SK-N-SH treated with all-trans-retinoic acid at 6 μM for 48 hours (cell line): Measurements from ENCODE around the gene COL19A1.

ENCODE experiments used
- ATAC-seq: fragments of 200-7000 bp; cut with Tn5 transposase; 3 replicates; pipeline ENCODE4 v1.9.1; 2020; ENCODE audit warnings: mild to moderate bottlenecking, moderate library complexity
- ARNTL ChIP-seq: fragments of 450-650 bp; formaldehyde crosslinking; IDR thresholded peaks from 2 replicates; pipeline ENCODE4 v1.5.0; 2020; ENCODE audit warnings: low read depth, mild to moderate bottlenecking, moderate library complexity, borderline replicate concordance
- BACH2 ChIP-seq: fragments of 250-450 bp; sonication (Bioruptor Pico); IDR thresholded peaks from 2 replicates; pipeline ENCODE4 v1.9.0; 2021; ENCODE audit warnings: mild to moderate bottlenecking, borderline replicate concordance
- CSDC2 ChIP-seq: fragments of 250-450 bp; sonication (Bioruptor Pico); IDR thresholded peaks from 2 replicates; pipeline ENCODE4 v1.5.0; 2020; ENCODE audit warnings: mild to moderate bottlenecking, moderate library complexity
- GLIS3 ChIP-seq: fragments of 250-450 bp; sonication (Bioruptor Pico); IDR thresholded peaks from 2 replicates; pipeline ENCODE4 v1.5.0; 2020; ENCODE audit warnings: mild to moderate bottlenecking, moderate library complexity
- ISL1 ChIP-seq: fragments of 250-450 bp; sonication (Bioruptor Pico); IDR thresholded peaks from 2 replicates; pipeline ENCODE4 v2.1.2; 2022; ENCODE audit warnings: mild to moderate bottlenecking, moderate library complexity
- OSR1 ChIP-seq: fragments of 250-450 bp; sonication (Bioruptor Pico); IDR thresholded peaks from 2 replicates; pipeline ENCODE4 v1.8.0; 2022; ENCODE audit warnings: moderate library complexity, mild to moderate bottlenecking, inconsistent platforms
- RARB ChIP-seq: fragments of 250-450 bp; sonication (Bioruptor Pico); IDR thresholded peaks from 2 replicates; pipeline ENCODE4 v1.8.0; 2021; ENCODE audit warnings: mild to moderate bottlenecking, moderate library complexity
- SNAI2 ChIP-seq: fragments of 250-450 bp; sonication (Bioruptor Pico); IDR thresholded peaks from 2 replicates; pipeline ENCODE4 v1.5.0; 2020; ENCODE audit warnings: mild to moderate bottlenecking, moderate library complexity
- TOX ChIP-seq: fragments of 250-450 bp; sonication (Bioruptor Pico); IDR thresholded peaks from 2 replicates; pipeline ENCODE4 v1.8.0; 2021; ENCODE audit warnings: mild to moderate bottlenecking, moderate library complexity, borderline replicate concordance
- ZC3H10 ChIP-seq: fragments of 250-450 bp; sonication (Bioruptor Pico); IDR thresholded peaks from 2 replicates; pipeline ENCODE4 v1.5.1; 2021; ENCODE audit warnings: mild to moderate bottlenecking, moderate library complexity
- ZFP3 ChIP-seq: fragments of 250-450 bp; sonication (Bioruptor Pico); IDR thresholded peaks from 2 replicates; pipeline ENCODE4 v1.5.0; 2020; ENCODE audit warnings: mild to moderate bottlenecking, moderate library complexity
- ZFP30 ChIP-seq: fragments of 450-650 bp; formaldehyde crosslinking; IDR thresholded peaks from 2 replicates; pipeline ENCODE4 v1.5.0; 2022; ENCODE audit warnings: mild to moderate bottlenecking, moderate library complexity
- ZNF565 ChIP-seq: fragments of 450-650 bp; formaldehyde crosslinking; conservative IDR thresholded peaks from 2 replicates; pipeline ENCODE4 v1.5.0; 2020; ENCODE audit warnings: low read depth, mild to moderate bottlenecking, moderate library complexity
- ZNF70 ChIP-seq: fragments of 450-650 bp; formaldehyde crosslinking; IDR thresholded peaks from 2 replicates; pipeline ENCODE4 v1.5.0; 2020; ENCODE audit warnings: mild to moderate bottlenecking, moderate library complexity
- ZNF8 ChIP-seq: fragments of 450-650 bp; formaldehyde crosslinking; IDR thresholded peaks from 2 replicates; pipeline ENCODE4 v1.5.0; 2020; ENCODE audit warnings: mild to moderate bottlenecking, moderate library complexity
- TF ChIP-seq, protein P1 (sequence below): fragments of 250-450 bp; sonication (Bioruptor Pico); IDR thresholded peaks from 2 replicates; pipeline ENCODE4 v1.8.0; 2020; ENCODE audit warnings: mild to moderate bottlenecking, moderate library complexity, borderline replicate concordance
- TF ChIP-seq, protein P2 (sequence below): fragments of 250-450 bp; sonication (Bioruptor Pico); IDR thresholded peaks from 2 replicates; pipeline ENCODE4 v1.5.1; 2021; ENCODE audit warnings: mild to moderate bottlenecking, moderate library complexity
- TF ChIP-seq, protein P3 (sequence below): fragments of 250-450 bp; sonication (Bioruptor Pico); IDR thresholded peaks from 2 replicates; pipeline ENCODE4 v1.5.1; 2020; ENCODE audit warnings: low read depth, mild to moderate bottlenecking, moderate library complexity
- TF ChIP-seq, protein P4 (sequence below): fragments of 250-450 bp; sonication (Bioruptor Pico); IDR thresholded peaks from 2 replicates; pipeline ENCODE4 v1.8.0; 2021; ENCODE audit warnings: low read depth, mild to moderate bottlenecking, moderate library complexity, borderline replicate concordance

The COL19A1 gene

DNA sequence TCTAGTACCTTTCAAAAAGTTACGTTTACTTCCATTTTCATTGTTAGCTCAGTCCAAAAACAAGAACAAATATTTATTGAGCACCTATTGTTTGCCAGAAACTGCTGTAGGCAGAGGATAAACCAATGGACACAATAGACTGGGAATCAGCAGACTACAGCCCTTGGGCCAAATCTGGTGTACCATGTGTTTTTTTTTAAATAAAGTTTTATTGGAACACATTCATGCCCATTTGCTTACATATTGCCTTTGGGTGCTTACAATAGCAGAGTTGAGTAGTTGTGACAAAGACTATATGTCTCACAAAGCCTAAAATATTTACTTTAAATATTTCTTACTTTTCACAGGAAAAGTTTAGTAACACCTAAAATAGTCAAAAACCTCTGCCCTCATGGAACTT is 220.4 kb downstream of the COL19A1 start:
- no peak for ATAC-seq
- TF ChIP-seq ZNF8 (no peak), ARNTL (CRISPR knock-in tag) (no peak), SNAI2 (CRISPR knock-in tag) (no peak), GLIS3 (no peak), OSR1 (CRISPR knock-in tag) (no peak), ZNF70 (CRISPR knock-in tag) (no peak), ZFP3 (CRISPR knock-in tag) (no peak), CSDC2 (no peak), ZC3H10 (CRISPR knock-in tag) (no peak), BACH2 (CRISPR knock-in tag) (no peak), TOX (CRISPR knock-in tag) (no peak), ZFP30 (CRISPR knock-in tag) (no peak)
- TF ChIP-seq, protein P1, sequence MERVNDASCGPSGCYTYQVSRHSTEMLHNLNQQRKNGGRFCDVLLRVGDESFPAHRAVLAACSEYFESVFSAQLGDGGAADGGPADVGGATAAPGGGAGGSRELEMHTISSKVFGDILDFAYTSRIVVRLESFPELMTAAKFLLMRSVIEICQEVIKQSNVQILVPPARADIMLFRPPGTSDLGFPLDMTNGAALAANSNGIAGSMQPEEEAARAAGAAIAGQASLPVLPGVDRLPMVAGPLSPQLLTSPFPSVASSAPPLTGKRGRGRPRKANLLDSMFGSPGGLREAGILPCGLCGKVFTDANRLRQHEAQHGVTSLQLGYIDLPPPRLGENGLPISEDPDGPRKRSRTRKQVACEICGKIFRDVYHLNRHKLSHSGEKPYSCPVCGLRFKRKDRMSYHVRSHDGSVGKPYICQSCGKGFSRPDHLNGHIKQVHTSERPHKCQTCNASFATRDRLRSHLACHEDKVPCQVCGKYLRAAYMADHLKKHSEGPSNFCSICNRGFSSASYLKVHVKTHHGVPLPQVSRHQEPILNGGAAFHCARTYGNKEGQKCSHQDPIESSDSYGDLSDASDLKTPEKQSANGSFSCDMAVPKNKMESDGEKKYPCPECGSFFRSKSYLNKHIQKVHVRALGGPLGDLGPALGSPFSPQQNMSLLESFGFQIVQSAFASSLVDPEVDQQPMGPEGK (CRISPR knock-in tag), result no peak
- TF ChIP-seq, protein P2, sequence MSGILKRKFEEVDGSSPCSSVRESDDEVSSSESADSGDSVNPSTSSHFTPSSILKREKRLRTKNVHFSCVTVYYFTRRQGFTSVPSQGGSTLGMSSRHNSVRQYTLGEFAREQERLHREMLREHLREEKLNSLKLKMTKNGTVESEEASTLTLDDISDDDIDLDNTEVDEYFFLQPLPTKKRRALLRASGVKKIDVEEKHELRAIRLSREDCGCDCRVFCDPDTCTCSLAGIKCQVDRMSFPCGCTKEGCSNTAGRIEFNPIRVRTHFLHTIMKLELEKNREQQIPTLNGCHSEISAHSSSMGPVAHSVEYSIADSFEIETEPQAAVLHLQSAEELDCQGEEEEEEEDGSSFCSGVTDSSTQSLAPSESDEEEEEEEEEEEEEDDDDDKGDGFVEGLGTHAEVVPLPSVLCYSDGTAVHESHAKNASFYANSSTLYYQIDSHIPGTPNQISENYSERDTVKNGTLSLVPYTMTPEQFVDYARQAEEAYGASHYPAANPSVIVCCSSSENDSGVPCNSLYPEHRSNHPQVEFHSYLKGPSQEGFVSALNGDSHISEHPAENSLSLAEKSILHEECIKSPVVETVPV (CRISPR knock-in tag), result no peak
- TF ChIP-seq, protein P3, sequence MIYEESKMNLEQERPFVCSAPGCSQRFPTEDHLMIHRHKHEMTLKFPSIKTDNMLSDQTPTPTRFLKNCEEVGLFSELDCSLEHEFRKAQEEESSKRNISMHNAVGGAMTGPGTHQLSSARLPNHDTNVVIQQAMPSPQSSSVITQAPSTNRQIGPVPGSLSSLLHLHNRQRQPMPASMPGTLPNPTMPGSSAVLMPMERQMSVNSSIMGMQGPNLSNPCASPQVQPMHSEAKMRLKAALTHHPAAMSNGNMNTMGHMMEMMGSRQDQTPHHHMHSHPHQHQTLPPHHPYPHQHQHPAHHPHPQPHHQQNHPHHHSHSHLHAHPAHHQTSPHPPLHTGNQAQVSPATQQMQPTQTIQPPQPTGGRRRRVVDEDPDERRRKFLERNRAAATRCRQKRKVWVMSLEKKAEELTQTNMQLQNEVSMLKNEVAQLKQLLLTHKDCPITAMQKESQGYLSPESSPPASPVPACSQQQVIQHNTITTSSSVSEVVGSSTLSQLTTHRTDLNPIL, result no peak

DNA sequence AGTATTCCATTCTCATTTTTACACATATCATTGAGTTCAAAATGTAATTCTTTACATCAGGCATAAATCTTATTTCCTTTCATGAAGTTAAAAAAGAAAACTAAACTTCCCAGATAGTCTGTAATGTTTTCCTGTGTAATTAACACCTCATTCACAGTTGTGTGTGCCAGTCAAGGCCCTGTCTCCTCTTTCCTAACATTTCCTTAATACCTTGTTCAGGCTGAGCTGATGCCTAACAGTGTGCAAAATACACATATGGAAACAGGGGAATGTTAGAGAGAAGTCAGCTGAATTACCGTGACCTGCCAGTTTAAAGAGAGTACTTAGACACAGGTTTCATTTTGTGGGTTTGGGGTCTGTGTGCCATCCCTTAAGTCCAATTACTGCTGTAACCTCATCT is 227.8 kb downstream of the COL19A1 start:
- ATAC-seq, result no peak
- TF ChIP-seq RARB (no peak), ZFP30 (CRISPR knock-in tag) (no peak)

DNA sequence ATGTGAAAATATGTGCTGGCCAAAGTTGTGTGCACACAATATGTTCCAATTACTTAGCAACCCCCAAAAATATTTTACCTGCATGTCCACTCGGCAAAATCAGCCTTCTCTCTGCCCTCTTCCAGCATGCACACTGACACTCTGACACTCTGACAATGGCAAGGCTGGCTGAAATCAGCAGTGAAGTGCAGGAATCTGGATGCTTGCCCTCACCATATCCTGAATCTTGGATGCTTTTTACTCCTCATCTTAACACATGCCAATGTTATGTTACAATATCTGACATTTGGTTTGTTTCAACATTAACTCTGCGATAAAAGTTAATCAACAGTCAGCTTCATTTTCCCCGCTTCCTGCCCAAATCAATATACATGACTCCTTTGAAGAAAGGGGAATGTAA is 233.4 kb downstream of the COL19A1 start:
- no peak for ATAC-seq
- TF ChIP-seq BACH2 (CRISPR knock-in tag), result no peak
- TF ChIP-seq ZC3H10 (CRISPR knock-in tag), result no peak
- TF ChIP-seq ZFP3 (CRISPR knock-in tag), result no peak
- no peak for TF ChIP-seq ZNF565 (CRISPR knock-in tag)

DNA sequence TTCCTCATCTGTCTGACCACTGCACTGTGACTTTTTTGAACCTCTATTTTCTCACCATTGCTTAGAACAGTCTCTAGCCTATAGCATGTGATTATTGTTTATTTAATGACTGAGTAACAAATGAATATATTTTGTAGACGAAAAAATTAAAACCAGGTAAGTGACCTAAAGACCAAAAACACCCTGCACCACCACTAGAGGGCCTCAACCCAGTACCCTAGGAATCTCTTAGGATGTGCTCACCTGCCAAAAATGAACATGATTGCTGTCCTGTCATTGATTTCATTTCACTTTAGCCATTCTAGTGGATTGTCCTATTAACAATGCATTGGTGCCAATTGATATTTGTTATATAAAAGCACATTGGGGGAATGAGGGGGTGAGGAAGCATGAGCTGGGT is 237.4 kb downstream of the COL19A1 start:
- ATAC-seq, result no peak
- TF ChIP-seq ISL1 (CRISPR knock-in tag), result no peak
- TF ChIP-seq, protein P4, sequence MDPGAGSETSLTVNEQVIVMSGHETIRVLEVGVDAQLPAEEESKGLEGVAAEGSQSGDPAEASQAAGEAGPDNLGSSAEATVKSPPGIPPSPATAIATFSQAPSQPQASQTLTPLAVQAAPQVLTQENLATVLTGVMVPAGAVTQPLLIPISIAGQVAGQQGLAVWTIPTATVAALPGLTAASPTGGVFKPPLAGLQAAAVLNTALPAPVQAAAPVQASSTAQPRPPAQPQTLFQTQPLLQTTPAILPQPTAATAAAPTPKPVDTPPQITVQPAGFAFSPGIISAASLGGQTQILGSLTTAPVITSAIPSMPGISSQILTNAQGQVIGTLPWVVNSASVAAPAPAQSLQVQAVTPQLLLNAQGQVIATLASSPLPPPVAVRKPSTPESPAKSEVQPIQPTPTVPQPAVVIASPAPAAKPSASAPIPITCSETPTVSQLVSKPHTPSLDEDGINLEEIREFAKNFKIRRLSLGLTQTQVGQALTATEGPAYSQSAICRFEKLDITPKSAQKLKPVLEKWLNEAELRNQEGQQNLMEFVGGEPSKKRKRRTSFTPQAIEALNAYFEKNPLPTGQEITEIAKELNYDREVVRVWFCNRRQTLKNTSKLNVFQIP (CRISPR knock-in tag), result no peak
- TF ChIP-seq, protein P1 (CRISPR knock-in tag), result no peak
- no peak for TF ChIP-seq ARNTL (CRISPR knock-in tag)
- TF ChIP-seq, protein P2 (CRISPR knock-in tag), result no peak
- TF ChIP-seq OSR1 (CRISPR knock-in tag), result no peak
- no peak for TF ChIP-seq TOX (CRISPR knock-in tag)
